Neural cell (in vitro differentiated cells): Measurements from ENCODE around the gene PTTG1IP. TPM values are rescaled to one million over a fixed set of nuclear protein-coding genes. Genes with fewer than 3 reads are reported as not detected.

ENCODE experiments used
- H2AFZ ChIP-seq: fragments of 200-600, 300-800 bp; sonication (generic), shearing (Covaris generic); 2 replicates; pipeline ENCODE4 v1.6.0; 2014; ENCODE audit warnings: low read depth, mild to moderate bottlenecking, antibody characterized with exemption, low read length, moderate library complexity
- H3F3A ChIP-seq: fragments of 200-600 bp; shearing (Covaris generic); 2 replicates; pipeline ENCODE4 v1.6.1; 2016; ENCODE audit warnings: mild to moderate bottlenecking, moderate library complexity, mixed read lengths, antibody characterized with exemption, low read length; ENCODE audit not compliant: insufficient read depth, poor library complexity, severe bottlenecking
- H3K27ac ChIP-seq: fragments of 200-600, 300-800 bp; sonication (generic), shearing (Covaris generic); 2 replicates; pipeline ENCODE4 v1.5.1; 2014; ENCODE audit warnings: mild to moderate bottlenecking, low read length, moderate library complexity
- H3K27me3 ChIP-seq: fragments of 300-800, 200-600 bp; sonication (generic), shearing (Covaris generic); 2 replicates; pipeline ENCODE4 v1.6.0; 2014; ENCODE audit warnings: mild to moderate bottlenecking, low read depth, low read length, moderate library complexity; ENCODE audit not compliant: insufficient read depth
- H3K36me3 ChIP-seq: fragments of 300-800, 200-600 bp; sonication (generic), shearing (Covaris generic); 2 replicates; pipeline ENCODE4 v1.5.1; 2014; ENCODE audit warnings: mild to moderate bottlenecking, antibody characterized with exemption, low read length, moderate library complexity; ENCODE audit not compliant: insufficient read depth
- H3K4me2 ChIP-seq: fragments of 300-800, 200-600 bp; sonication (generic), shearing (Covaris generic); 2 replicates; pipeline ENCODE4 v1.6.0; 2014; ENCODE audit warnings: mild to moderate bottlenecking, low read length
- H3K4me3 ChIP-seq: fragments of 300-800, 200-600 bp; sonication (generic), shearing (Covaris generic); 2 replicates; pipeline ENCODE4 v1.5.1; 2014; ENCODE audit warnings: mild to moderate bottlenecking, low read length, moderate library complexity
- H3K79me2 ChIP-seq: fragments of 200-600 bp; shearing (Covaris generic); replicated peaks from 2 replicates; pipeline ENCODE4 v1.6.0; 2014; ENCODE audit warnings: mild to moderate bottlenecking, low read length, moderate library complexity; ENCODE audit not compliant: insufficient read depth
- H3K9ac ChIP-seq: fragments of 300-800, 200-600 bp; sonication (generic), shearing (Covaris generic); 2 replicates; pipeline ENCODE4 v1.6.1; 2016; ENCODE audit warnings: mild to moderate bottlenecking, low read length, mixed read lengths
- H3K9me2 ChIP-seq: fragments of 200-600 bp; shearing (Covaris generic); 2 replicates; pipeline ENCODE4 v1.6.1; 2016; ENCODE audit warnings: mild to moderate bottlenecking, low read length, mixed read lengths; ENCODE audit not compliant: insufficient read depth
- H3K9me3 ChIP-seq: fragments of 200-600, 300-800 bp; sonication (generic), shearing (Covaris generic); 2 replicates; pipeline ENCODE4 v1.6.1; 2016; ENCODE audit warnings: mild to moderate bottlenecking, mixed run types, low read length, moderate library complexity, mixed read lengths
- H4K20me1 ChIP-seq: fragments of 200-600 bp; shearing (Covaris generic); 2 replicates; pipeline ENCODE4 v1.6.1; 2016; ENCODE audit warnings: mild to moderate bottlenecking, mixed run types; ENCODE audit not compliant: insufficient read depth
- EP300 ChIP-seq: fragments of 450-650 bp; conservative IDR thresholded peaks from 2 replicates; pipeline ENCODE4 v1.6.1; 2014; ENCODE audit warnings: antibody characterized with exemption, mild to moderate bottlenecking, moderate library complexity; ENCODE audit not compliant: poor library complexity, severe bottlenecking
- EZH2 ChIP-seq: fragments of 200-600, 300-800 bp; shearing (Covaris generic), sonication (generic); IDR thresholded peaks from 2 replicates; pipeline ENCODE4 v1.6.1; 2014; ENCODE audit warnings: antibody characterized with exemption, low read length, borderline replicate concordance, mild to moderate bottlenecking; ENCODE audit not compliant: insufficient read depth, poor library complexity, severe bottlenecking
- MXI1 ChIP-seq: fragments of 450-650 bp; conservative IDR thresholded peaks from 2 replicates; pipeline ENCODE4 v1.6.1; 2014; ENCODE audit warnings: antibody characterized with exemption, mild to moderate bottlenecking; ENCODE audit not compliant: poor library complexity, severe bottlenecking
- POLR2AphosphoS5 ChIP-seq: IDR thresholded peaks from 2 replicates; pipeline ENCODE4 v1.6.1; 2012
- RAD21 ChIP-seq: fragments of 450-650 bp; conservative IDR thresholded peaks from 2 replicates; pipeline ENCODE4 v1.6.1; 2014; ENCODE audit warnings: antibody characterized with exemption, mild to moderate bottlenecking, moderate library complexity
- SMC3 ChIP-seq: fragments of 450-650 bp; conservative IDR thresholded peaks from 2 replicates; pipeline ENCODE4 v1.6.1; 2014; ENCODE audit warnings: antibody characterized with exemption, mild to moderate bottlenecking, moderate library complexity; ENCODE audit not compliant: poor library complexity
- TAF1 ChIP-seq: IDR thresholded peaks from 2 replicates; pipeline ENCODE4 v1.6.1; 2012; ENCODE audit warnings: low read depth
- polyA plus RNA-seq: library from polyadenylated mRNA; depleted of rRNA; stranded (reverse); fragments of >200 nt; gene quantifications from 2 replicates; pipeline ENCODE4 v1.2.3, GENCODE V29; 2014
- TF ChIP-seq, protein P1 (sequence below): IDR thresholded peaks from 2 replicates; pipeline ENCODE4 v1.6.1; 2012; ENCODE audit warnings: borderline replicate concordance
- TF ChIP-seq, protein P2 (sequence below): fragments of 450-650 bp; IDR thresholded peaks from 2 replicates; pipeline ENCODE4 v1.5.1; 2014; ENCODE audit warnings: antibody characterized with exemption, mild to moderate bottlenecking, moderate library complexity; ENCODE audit not compliant: poor library complexity, severe bottlenecking

The PTTG1IP gene
- polyA plus RNA-seq, 1 donor from 2014 or later: 152 TPM

DNA sequence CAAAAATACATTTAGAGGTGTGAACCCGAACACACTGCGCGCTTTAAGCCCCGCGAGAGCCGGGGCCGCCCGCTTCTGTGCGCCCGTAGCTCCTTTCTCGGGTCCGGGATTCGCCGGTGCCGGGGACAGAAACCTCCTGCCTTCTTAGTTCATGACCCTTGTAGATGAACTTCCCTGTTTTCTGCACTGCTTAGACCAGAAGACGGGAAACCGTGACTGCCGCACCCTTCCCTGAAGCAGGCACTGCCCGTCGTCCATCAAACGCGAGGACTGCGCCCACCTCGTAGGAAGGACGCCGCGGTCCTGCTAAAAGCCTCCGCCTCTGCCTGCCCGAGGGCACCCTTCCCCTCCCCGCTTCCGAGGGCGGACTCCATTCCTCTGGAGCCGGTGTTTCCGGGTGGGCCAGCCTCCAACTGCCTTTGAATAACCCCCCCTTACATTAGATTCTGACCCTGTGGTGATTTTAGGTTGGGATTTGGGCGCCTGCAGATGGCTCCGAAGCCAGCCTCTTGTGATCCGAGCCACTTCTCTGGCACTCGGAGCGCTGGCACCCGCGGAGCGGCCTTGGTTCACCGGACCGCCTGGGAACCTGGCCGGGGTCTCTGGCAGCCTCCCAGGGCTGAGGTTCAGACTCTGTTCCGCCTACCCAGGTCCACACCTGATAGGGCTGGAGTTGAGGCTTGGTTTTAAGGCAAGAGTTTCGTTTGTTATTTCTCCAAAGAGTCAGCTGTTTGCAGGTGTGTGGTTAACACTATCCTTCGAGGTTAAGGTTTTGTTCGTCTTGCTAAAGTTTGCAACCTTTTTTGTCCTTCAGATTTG lies 1.2 kb upstream of the PTTG1IP start:
- H3K9me3 ChIP-seq: no peaks in the 10 kb centered on the region
- peaks cover 22% of the 10 kb centered on the region for H4K20me1 ChIP-seq
- peaks cover 34% of the 10 kb centered on the region for H3K79me2 ChIP-seq
- peak overlapping the region; percentile 51 for H3K4me2 ChIP-seq
- H3K9ac ChIP-seq: peak overlapping the region; percentile 65
- no peaks in the 10 kb centered on the region for H3K9me2 ChIP-seq
- TF ChIP-seq EZH2: no peak
- TF ChIP-seq EP300: no peak
- TF ChIP-seq POLR2AphosphoS5: no peak
- no peak for TF ChIP-seq SMC3
- TF ChIP-seq, protein P1, sequence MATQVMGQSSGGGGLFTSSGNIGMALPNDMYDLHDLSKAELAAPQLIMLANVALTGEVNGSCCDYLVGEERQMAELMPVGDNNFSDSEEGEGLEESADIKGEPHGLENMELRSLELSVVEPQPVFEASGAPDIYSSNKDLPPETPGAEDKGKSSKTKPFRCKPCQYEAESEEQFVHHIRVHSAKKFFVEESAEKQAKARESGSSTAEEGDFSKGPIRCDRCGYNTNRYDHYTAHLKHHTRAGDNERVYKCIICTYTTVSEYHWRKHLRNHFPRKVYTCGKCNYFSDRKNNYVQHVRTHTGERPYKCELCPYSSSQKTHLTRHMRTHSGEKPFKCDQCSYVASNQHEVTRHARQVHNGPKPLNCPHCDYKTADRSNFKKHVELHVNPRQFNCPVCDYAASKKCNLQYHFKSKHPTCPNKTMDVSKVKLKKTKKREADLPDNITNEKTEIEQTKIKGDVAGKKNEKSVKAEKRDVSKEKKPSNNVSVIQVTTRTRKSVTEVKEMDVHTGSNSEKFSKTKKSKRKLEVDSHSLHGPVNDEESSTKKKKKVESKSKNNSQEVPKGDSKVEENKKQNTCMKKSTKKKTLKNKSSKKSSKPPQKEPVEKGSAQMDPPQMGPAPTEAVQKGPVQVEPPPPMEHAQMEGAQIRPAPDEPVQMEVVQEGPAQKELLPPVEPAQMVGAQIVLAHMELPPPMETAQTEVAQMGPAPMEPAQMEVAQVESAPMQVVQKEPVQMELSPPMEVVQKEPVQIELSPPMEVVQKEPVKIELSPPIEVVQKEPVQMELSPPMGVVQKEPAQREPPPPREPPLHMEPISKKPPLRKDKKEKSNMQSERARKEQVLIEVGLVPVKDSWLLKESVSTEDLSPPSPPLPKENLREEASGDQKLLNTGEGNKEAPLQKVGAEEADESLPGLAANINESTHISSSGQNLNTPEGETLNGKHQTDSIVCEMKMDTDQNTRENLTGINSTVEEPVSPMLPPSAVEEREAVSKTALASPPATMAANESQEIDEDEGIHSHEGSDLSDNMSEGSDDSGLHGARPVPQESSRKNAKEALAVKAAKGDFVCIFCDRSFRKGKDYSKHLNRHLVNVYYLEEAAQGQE: no peak
- peaks cover 6% of the 10 kb centered on the region for H3F3A ChIP-seq
- no peak overlapping the region for H3K27ac ChIP-seq
- H3K4me3 ChIP-seq: peak overlapping the region; percentile 87
- H2AFZ ChIP-seq: peak overlapping the region; percentile 73
- peaks cover 28% of the 10 kb centered on the region for H3K27me3 ChIP-seq
- H3K36me3 ChIP-seq: no peaks in the 10 kb centered on the region

DNA sequence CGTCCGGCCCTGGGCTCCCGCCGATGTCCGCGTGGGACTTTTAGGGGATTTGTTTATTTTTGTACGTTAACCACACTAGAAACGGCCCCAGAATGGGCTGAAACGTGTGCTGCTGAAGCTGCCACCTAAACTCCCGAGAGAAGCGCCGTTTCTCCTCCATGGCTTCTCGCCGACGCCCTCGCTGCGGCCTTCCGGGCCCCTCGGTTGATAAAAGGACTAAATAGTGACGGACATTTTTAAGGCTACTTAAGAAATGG lies 678 bp upstream of the PTTG1IP start:
- Histone ChIP-seq H3K27me3 (peaks cover 28% of the 10 kb centered on the region), H4K20me1 (peaks cover 22% of the 10 kb centered on the region), H3K9me2 (no peaks in the 10 kb centered on the region), H3K27ac (no peak overlapping the region), H3F3A (peaks cover 6% of the 10 kb centered on the region), H3K79me2 (peaks cover 39% of the 10 kb centered on the region), H3K4me3 (peak overlapping the region; percentile 87), H3K4me2 (peak overlapping the region; percentile 51), H3K9ac (peak overlapping the region; percentile 65), H2AFZ (peak overlapping the region; percentile 73), H3K9me3 (no peaks in the 10 kb centered on the region), H3K36me3 (no peaks in the 10 kb centered on the region)
- TF ChIP-seq RAD21 (no peak), EZH2 (no peak), EP300 (no peak), SMC3 (no peak), MXI1 (no peak), POLR2AphosphoS5 (no peak), TAF1 (no peak)
- TF ChIP-seq, protein P2, sequence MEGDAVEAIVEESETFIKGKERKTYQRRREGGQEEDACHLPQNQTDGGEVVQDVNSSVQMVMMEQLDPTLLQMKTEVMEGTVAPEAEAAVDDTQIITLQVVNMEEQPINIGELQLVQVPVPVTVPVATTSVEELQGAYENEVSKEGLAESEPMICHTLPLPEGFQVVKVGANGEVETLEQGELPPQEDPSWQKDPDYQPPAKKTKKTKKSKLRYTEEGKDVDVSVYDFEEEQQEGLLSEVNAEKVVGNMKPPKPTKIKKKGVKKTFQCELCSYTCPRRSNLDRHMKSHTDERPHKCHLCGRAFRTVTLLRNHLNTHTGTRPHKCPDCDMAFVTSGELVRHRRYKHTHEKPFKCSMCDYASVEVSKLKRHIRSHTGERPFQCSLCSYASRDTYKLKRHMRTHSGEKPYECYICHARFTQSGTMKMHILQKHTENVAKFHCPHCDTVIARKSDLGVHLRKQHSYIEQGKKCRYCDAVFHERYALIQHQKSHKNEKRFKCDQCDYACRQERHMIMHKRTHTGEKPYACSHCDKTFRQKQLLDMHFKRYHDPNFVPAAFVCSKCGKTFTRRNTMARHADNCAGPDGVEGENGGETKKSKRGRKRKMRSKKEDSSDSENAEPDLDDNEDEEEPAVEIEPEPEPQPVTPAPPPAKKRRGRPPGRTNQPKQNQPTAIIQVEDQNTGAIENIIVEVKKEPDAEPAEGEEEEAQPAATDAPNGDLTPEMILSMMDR: no peak
- TF ChIP-seq, protein P1: no peak
